A549 (cell line): Measurements from ENCODE around the gene SPTLC2. TPM values are rescaled to one million over a fixed set of nuclear protein-coding genes. Genes with fewer than 3 reads are reported as not detected.

ENCODE experiments used
- ATAC-seq, 2 experiments: fragments of 200-7000 bp in 1 of 2; fragments of >200 bp in 1 of 2; cut with Nextera tagmentation in 1 of 2; cut with Tn5 transposase in 1 of 2; 3 replicates each; pipeline versions ENCODE4 v1.8.0 to v1.9.1; 2018 to 2020; ENCODE audit warnings: mild to moderate bottlenecking in 1 of 2, moderate library complexity in 1 of 2
- CTCF ChIA-PET: fragments of 300-600 bp; sonication (Branson Sonifier 250); formaldehyde crosslinking; extraction: SDS; loops from one replicate; lab custom pipeline; 2021; ENCODE audit warnings: antibody characterized with exemption, inconsistent platforms; lab: Yijun Ruan, JAX
- POLR2A ChIA-PET: fragments of 350-600 bp; formaldehyde crosslinking; extraction: SDS; loops from one replicate; lab custom pipeline; 2021; ENCODE audit warnings: antibody characterized with exemption, inconsistent platforms; lab: Yijun Ruan, JAX
- DNase-seq, 2 experiments: peaks; one replicate each; pipeline versions ENCODE4 v3.0.0 to v3.0.0-alpha.2; 2011 to 2016; ENCODE audit warnings: low read depth in 1 of 2, low spot score in 1 of 2
- FAIRE-seq: peaks from 2 replicates; lab custom pipeline; 2011; peaks lifted over from hg19 to GRCh38; lab: Jason Lieb, UNC
- H3K27ac ChIP-seq, 2 experiments: fragments of >200 bp; sonication (Bioruptor Twin); formaldehyde crosslinking; 3 replicates each; pipeline ENCODE4 v1.5.1; 2016 to 2017
- H3K4me1 ChIP-seq: fragments of >200 bp; sonication (Bioruptor Twin); formaldehyde crosslinking; 3 replicates; pipeline ENCODE4 v1.6.1; 2016
- H3K4me2 ChIP-seq: fragments of >200 bp; sonication (Bioruptor Twin); formaldehyde crosslinking; 3 replicates; pipeline ENCODE4 v1.6.1; 2016
- H3K4me3 ChIP-seq: fragments of >200 bp; sonication (Bioruptor Twin); formaldehyde crosslinking; 3 replicates; pipeline ENCODE4 v1.5.1; 2016
- H3K9me3 ChIP-seq: fragments of >200 bp; sonication (Bioruptor Twin); formaldehyde crosslinking; 3 replicates; pipeline ENCODE4 v1.6.1; 2016
- ATOH8 ChIP-seq: fragments of 250-450 bp; sonication (Bioruptor Pico); IDR thresholded peaks from 2 replicates; pipeline ENCODE4 v1.5.0; 2020; ENCODE audit warnings: low read depth, mild to moderate bottlenecking, moderate library complexity
- BCL3 ChIP-seq: fragments of >200 bp; sonication (Bioruptor Twin); formaldehyde crosslinking; IDR thresholded peaks from 3 replicates; pipeline ENCODE4 v1.6.1; 2016
- CHD2 ChIP-seq: fragments of 150-350 bp; IDR thresholded peaks from 2 replicates; pipeline ENCODE4 v1.6.1; 2014; ENCODE audit warnings: low read length; ENCODE audit not compliant: partially characterized antibody
- EHF ChIP-seq: fragments of 250-450 bp; sonication (Bioruptor Pico); IDR thresholded peaks from 2 replicates; pipeline ENCODE4 v1.5.0; 2020; ENCODE audit warnings: mild to moderate bottlenecking
- EP300 ChIP-seq, 2 experiments: fragments of >200 bp; sonication (Bioruptor Twin); formaldehyde crosslinking; IDR thresholded peaks; 2 replicates in 1 of 2; 3 replicates in 1 of 2; pipeline ENCODE4 v1.6.1; 2016 to 2017
- ESRRA ChIP-seq: fragments of 150-350 bp; IDR thresholded peaks from 2 replicates; pipeline ENCODE4 v1.6.1; 2014; ENCODE audit warnings: mild to moderate bottlenecking, low read length, borderline replicate concordance
- HMGXB4 ChIP-seq: fragments of 250-450 bp; sonication (Bioruptor Pico); IDR thresholded peaks from 2 replicates; pipeline ENCODE4 v1.5.0; 2021; ENCODE audit warnings: mild to moderate bottlenecking, moderate library complexity, borderline replicate concordance
- HOXA7 ChIP-seq: fragments of 250-450 bp; sonication (Bioruptor Pico); IDR thresholded peaks from 2 replicates; pipeline ENCODE4 v1.5.0; 2020; ENCODE audit warnings: mild to moderate bottlenecking, moderate library complexity
- JUN ChIP-seq, 2 experiments: fragments of >200 bp; sonication (Bioruptor Twin); formaldehyde crosslinking; IDR thresholded peaks; 2 replicates in 1 of 2; 3 replicates in 1 of 2; pipeline ENCODE4 v1.6.1; 2016 to 2017
- JUNB ChIP-seq: fragments of >200 bp; sonication (Bioruptor Twin); formaldehyde crosslinking; IDR thresholded peaks from 2 replicates; pipeline ENCODE4 v1.6.1; 2016
- KDM1A ChIP-seq: fragments of 200-600 bp; sonication (generic); IDR thresholded peaks from 2 replicates; pipeline ENCODE4 v1.6.1; 2016; ENCODE audit warnings: low read depth, mild to moderate bottlenecking
- KDM5A ChIP-seq: fragments of 200-600 bp; sonication (generic); IDR thresholded peaks from 2 replicates; pipeline ENCODE4 v1.6.1; 2016; ENCODE audit warnings: antibody characterized with exemption, mild to moderate bottlenecking
- MAFK ChIP-seq: fragments of 450-650 bp; IDR thresholded peaks from 2 replicates; pipeline ENCODE4 v1.6.1; 2014; ENCODE audit not compliant: partially characterized antibody
- MYC ChIP-seq: IDR thresholded peaks from 2 replicates; pipeline ENCODE4 v1.6.1; 2012; ENCODE audit warnings: mild to moderate bottlenecking, inconsistent platforms, low read length, improper control_type of control experiment, borderline replicate concordance
- NPAS2 ChIP-seq: fragments of 250-450 bp; sonication (Bioruptor Pico); IDR thresholded peaks from 2 replicates; pipeline ENCODE4 v1.8.0; 2022; ENCODE audit warnings: mild to moderate bottlenecking, moderate library complexity, borderline replicate concordance
- NR3C1 ChIP-seq: fragments of >200 bp; sonication (Bioruptor Twin); formaldehyde crosslinking; IDR thresholded peaks from 3 replicates; pipeline ENCODE4 v1.6.1; 2017
- PBX3 ChIP-seq: IDR thresholded peaks from 2 replicates; pipeline ENCODE4 v1.6.1; 2012
- POLR2A ChIP-seq: IDR thresholded peaks from 2 replicates; pipeline ENCODE4 v1.6.1; 2012; ENCODE audit warnings: mild to moderate bottlenecking, low read length
- POLR2AphosphoS2 ChIP-seq: conservative IDR thresholded peaks from 2 replicates; pipeline ENCODE4 v1.6.1; 2012; ENCODE audit warnings: low read length, improper control_type of control experiment, inconsistent platforms
- RARB ChIP-seq: fragments of 250-450 bp; sonication (Bioruptor Pico); IDR thresholded peaks from 2 replicates; pipeline ENCODE4 v1.8.0; 2021; ENCODE audit warnings: mild to moderate bottlenecking, moderate library complexity
- RCOR1 ChIP-seq: fragments of 150-350 bp; IDR thresholded peaks from 2 replicates; pipeline ENCODE4 v1.6.1; 2014; ENCODE audit warnings: antibody characterized with exemption, low read length, low read depth
- RNF2 ChIP-seq: fragments of 200-600 bp; sonication (generic); IDR thresholded peaks from 2 replicates; pipeline ENCODE4 v1.6.1; 2016; ENCODE audit warnings: low read depth, mild to moderate bottlenecking, antibody characterized with exemption, moderate library complexity, borderline replicate concordance
- TFCP2L1 ChIP-seq: fragments of 250-450 bp; sonication (Bioruptor Pico); IDR thresholded peaks from 2 replicates; pipeline ENCODE4 v1.5.0; 2021; ENCODE audit warnings: mild to moderate bottlenecking
- TP53 ChIP-seq: fragments of 250-450 bp; sonication (Bioruptor Pico); IDR thresholded peaks from 2 replicates; pipeline ENCODE4 v1.5.0; 2021; ENCODE audit warnings: mild to moderate bottlenecking, moderate library complexity
- USF2 ChIP-seq: fragments of 450-650 bp; IDR thresholded peaks from 2 replicates; pipeline ENCODE4 v1.6.1; 2014; ENCODE audit warnings: antibody characterized with exemption
- WGBS: methylation state at CpG from one replicate; pipeline ENCODE4 v1.1.6; 2017; ENCODE audit errors: missing lambda C conversion rate; 5-methylcytosine and 5-hydroxymethylcytosine counted together
- polyA plus RNA-seq, 4 experiments: library from polyadenylated mRNA; depleted of rRNA in 3 of 4; stranded (reverse); fragments of >200 nt; fragmentation: RNase III in 1 of 4; extraction: RNeasy Plus Mini Kit Qiagen cat#74134 plus additional on column Dnase treatment in 1 of 4; gene quantifications; 2 replicates in 3 of 4; 3 replicates in 1 of 4; pipeline ENCODE4 v1.2.3, GENCODE V29; 2011 to 2017

The SPTLC2 gene
- polyA plus RNA-seq, 2 of the 4 experiments (the other 2 are of a cell fraction), result 17.2 to 30.9 TPM

GRCh38 chr14:77544571-77544970, 71.9 kb downstream of the SPTLC2 start:
- no peak overlapping the region for H3K4me2 ChIP-seq
- ATAC-seq (no peak), FAIRE-seq (no peak)
- TF ChIP-seq CHD2, result no peak
- TF ChIP-seq BCL3, result no peak
- no peak for TF ChIP-seq RCOR1
- TF ChIP-seq HMGXB4 (CRISPR knock-in tag), result no peak
- TF ChIP-seq MYC, result no peak
- TF ChIP-seq KDM1A, result no peak
- TF ChIP-seq POLR2AphosphoS2, result no peak
- no peak for TF ChIP-seq NR3C1
- no peak for TF ChIP-seq JUN (IDR thresholded peaks at IDR 0.05)
- no peak for TF ChIP-seq RNF2
- TF ChIP-seq JUNB, result no peak
- TF ChIP-seq USF2, result no peak
- no peak for TF ChIP-seq ATOH8 (CRISPR knock-in tag)
- TF ChIP-seq NPAS2 (CRISPR knock-in tag), result no peak
- TF ChIP-seq EP300 (IDR thresholded peaks at IDR 0.05), result no peak
- no peak for TF ChIP-seq RARB (CRISPR knock-in tag)
- TF ChIP-seq, all 56 proteins: peak for 0
- H3K4me3 ChIP-seq, result no peak overlapping the region
- no peaks in the 10 kb centered on the region for H3K4me1 ChIP-seq
- no peak for DNase-seq
- ChIA-PET CTCF (interaction anchor here (1.0 to 2.3 kb wide), 2 partner anchors 244 to 391 kb away, joined by 4 to 6 read pairs; no protein-coding TSS in a partner anchor), POLR2A (no interaction called here)
- H3K9me3 ChIP-seq, result no peaks in the 10 kb centered on the region
- WGBS, result 96% methylated on average over 2 of the region's 2 CpGs
- no peak overlapping the region for H3K27ac ChIP-seq

- DNase-seq (no peak), FAIRE-seq (no peak), ATAC-seq (no peak)
- no peaks in the 10 kb centered on the region for H3K9me3 ChIP-seq
- no peak overlapping the region for H3K4me3 ChIP-seq
- 88% methylated on average over 3 of the region's 3 CpGs for WGBS
- H3K4me2 ChIP-seq, result no peak overlapping the region
- POLR2A ChIA-PET, result no interaction called here
- CTCF ChIA-PET, result interaction anchor here (1.0 to 2.2 kb wide), 2 partner anchors 8 to 390 kb away, joined by 4 to 12 read pairs; no protein-coding TSS in a partner anchor
- no peak overlapping the region for H3K27ac ChIP-seq
- no peaks in the 10 kb centered on the region for H3K4me1 ChIP-seq
- no peak for TF ChIP-seq KDM5A
- no peak for TF ChIP-seq ATOH8 (CRISPR knock-in tag)
- TF ChIP-seq PBX3, result no peak
- TF ChIP-seq MAFK, result no peak
- no peak for TF ChIP-seq HOXA7 (CRISPR knock-in tag)
- TF ChIP-seq TFCP2L1 (CRISPR knock-in tag), result no peak
- TF ChIP-seq JUN (IDR thresholded peaks at IDR 0.05), result no peak
- no peak for TF ChIP-seq TP53
- TF ChIP-seq BCL3, result no peak
- no peak for TF ChIP-seq ESRRA
- no peak for TF ChIP-seq USF2
- no peak for TF ChIP-seq EHF (CRISPR knock-in tag)
- TF ChIP-seq HMGXB4 (CRISPR knock-in tag), result no peak
- no peak for TF ChIP-seq JUNB
- no peak for TF ChIP-seq POLR2A
Measured at GRCh38 chr14:77543637-77544334, 72.7 kb downstream of the SPTLC2 start.
